ENCODE measurements around the gene COL5A1.

The COL5A1 gene

DNA sequence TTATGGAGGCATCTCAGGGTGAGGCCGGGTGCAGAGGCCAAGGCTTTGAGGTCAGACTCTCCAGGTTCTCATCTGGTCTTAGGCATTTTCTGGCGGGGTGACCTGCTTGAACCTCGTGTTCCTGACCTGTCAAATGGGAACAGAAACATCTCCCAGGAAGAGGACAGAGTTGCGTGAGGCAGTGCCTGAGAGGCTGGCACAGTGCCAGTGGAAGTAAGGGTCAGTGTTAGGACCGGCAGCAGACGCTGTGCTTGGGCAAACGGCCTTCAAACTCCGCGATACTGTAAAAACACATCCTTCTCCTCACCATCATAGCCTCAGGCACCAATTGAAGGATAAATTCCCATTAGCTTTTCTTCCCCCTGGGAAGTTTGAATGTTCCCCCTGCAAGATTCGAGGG, 183.4 kb downstream of the COL5A1 start:
- no peak for DNase-seq

DNA sequence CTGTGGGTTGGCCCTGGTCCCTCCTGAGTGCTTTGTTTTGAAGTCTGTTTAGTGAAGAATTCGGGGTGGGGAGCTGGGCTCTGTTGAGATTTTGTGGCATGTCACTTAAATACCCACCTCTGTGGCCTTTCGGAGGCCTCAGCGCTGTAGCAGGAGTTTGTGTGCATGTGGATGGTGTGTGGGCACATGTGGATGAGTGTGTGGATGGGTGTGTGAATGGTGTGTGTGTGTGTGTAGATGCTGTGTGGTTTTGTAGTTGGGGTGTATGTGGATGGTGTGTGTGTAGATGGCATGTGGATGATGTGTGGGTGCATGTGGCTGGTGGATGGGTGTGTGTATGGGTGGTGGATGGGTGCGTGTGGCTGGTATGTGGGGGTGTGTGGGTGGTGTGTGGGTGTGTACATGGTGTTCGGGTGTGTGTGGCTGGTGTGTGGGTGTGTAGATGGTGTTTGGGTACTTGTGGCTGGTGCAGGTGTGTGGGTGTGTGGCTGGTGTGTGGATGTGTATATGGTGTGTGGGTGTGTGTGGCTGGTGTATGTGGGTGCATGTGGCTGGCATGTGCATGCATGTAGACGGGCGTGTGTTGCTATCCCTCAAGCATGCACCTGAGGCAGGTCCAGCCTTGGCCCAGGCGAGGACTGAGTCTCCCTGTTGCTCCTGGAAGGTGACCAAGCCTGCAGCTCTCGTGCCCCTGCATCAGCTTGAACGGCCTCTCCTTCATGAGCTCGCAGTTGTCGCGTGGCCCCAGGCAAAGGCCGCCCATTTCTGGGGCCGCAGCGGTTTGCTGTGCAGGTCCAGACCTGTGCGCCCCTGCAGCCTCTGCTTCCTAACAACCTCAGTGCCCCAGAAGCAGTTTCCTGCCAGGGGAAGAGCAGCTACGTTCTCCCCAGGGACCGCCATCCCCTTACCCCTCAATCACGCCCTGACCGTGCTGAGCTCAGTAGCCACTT, 185.0 kb downstream of the COL5A1 start:
- DNase-seq: no peak

DNA sequence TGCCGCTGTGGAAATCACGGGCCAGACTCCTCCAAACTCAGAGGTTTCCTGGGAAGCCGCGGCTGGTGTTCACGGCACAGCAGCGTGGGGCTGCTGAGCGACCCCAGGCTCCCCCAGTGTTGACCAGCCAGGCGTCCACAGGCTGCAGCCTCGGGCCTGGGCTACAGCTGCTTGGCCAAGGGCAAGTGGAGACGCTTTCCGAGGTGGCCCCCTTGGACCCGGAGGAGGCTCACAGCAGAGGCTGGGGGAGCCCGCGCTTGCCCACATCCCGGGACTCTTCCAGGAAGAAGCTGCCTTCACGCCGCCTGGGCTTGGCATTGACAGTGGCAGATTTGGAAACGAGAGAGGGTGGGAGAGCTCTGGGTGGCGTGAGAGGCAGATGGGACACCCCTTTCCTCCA, 186.0 kb downstream of the COL5A1 start:
- DNase-seq: no peak

DNA sequence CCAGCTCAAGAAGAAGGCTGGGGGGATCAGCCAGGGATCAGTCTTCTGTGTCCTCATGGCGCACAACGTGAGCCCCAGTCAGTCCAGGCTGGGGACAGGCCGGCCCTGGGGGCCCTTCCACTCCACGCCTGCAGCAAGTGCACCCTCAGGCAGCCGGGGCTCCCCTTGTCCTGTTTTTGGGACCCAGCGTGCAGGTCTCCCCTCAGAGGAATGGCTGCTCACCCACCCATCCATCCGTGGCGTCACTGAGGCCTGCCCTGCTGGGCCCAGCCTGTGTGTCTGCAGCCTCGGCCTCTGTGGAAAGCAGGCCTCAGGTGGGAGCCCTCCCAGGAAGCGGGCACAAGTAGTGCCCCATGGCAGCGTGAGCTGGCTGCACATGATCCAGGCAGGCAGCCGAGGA, 186.4 kb downstream of the COL5A1 start:
- DNase-seq: no peak

DNA sequence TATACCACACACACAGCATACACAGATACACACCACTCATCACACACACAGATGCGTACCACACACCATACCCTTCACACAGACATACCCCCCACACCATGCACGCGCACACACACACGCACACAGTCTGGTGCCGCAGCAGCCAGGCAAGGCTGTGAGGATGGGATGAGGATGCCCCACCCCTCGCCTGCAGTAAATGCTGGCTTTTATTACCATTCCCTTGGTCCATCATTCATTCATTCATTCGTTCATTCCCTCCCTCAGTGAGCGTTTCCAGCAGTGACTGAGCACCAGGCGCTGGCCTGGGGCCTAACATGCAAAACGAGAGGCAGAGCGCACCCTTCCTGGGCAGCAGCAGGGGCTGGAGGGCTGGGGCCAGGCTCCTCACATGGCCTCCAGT, 187.3 kb downstream of the COL5A1 start:
- no peak for DNase-seq

DNA sequence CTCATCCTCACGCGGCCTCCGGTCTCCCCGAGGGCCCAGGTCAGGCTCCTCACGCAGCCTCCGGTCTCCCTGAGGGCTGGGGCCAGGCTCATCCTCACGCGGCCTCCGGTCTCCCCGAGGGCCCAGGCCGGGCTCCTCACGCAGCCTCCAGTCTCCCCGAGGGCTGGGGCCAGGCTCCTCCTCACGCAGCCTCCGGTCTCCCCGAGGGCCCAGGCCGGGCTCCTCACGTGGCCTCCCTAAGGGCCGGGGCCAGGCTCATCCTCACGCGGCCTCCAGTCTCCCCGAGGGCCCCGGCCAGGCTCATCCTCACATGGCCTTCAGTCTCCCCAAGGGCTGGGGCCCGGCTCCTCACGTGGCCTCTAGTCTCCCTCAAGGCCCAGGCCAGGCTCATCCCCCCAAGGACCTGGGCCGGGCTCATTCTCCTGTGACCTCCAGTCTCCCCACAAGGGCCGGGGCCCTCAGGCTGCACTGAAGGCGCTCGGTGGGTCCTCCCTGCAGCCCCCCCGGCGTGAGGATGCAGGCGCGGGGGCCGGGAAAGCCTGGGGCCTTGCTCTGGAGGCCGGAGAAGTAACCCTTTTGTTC, 187.8 kb downstream of the COL5A1 start:
- DNase-seq: no peak

DNA sequence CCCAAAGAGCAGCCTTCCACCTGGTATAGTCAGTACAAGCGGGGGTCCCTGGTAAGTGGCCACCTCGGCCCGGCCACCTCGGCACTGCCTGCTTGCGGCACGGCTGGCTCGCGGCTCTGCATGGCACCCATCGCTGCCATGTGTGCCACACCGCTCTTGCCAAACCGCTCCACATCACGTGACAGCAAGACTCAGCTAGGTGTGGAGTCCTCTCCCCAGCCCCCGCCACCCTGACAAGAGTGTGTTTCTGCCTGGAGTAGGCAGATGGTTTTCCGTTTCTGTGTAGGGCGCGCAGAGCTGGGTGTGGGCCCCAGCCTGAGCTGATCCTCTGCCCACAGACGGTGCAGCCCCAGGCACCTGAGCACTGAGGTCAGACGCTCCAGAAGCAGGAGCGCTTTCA, 188.5 kb downstream of the COL5A1 start:
- no peak for DNase-seq

DNA sequence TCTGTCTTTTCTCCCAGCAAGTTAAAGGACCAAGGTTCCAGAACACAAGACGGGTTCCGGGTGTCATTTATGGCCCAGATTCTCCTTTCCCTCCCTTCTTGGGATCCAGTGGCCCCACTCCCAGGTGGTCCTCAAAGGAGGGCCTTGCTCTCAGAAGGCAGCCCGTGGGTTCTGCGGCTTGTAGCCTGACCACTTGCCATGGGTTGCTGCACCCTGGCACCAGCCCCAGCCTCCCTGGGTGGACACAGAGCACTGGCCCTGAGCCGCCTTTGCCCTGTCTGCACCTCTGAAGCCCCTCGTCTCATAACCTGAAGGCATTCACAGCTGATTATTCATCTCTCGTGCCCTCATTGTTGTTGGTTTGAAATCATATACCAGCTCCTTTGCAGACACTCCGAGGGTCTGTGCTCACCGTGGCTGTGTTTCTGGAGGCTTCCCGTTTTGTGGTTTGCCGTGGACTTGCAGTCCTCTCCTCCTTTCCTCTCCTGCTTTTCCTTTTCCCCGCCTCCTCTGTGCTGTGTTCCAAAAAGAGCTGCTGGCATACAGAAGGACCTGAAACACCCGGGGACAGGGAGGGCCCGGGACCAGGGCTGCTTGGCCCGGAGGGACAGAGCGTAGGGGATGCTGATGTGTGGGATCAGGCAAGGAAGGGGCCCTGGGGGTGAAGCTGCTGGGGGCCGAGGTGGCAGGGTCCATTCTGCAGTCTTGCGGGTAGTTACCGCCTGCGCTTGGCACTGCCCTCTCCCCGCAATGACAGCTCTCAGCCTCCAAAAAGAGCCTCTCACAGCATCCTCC, 189.5 kb downstream of the COL5A1 start:
- DNase-seq: no peak

DNA sequence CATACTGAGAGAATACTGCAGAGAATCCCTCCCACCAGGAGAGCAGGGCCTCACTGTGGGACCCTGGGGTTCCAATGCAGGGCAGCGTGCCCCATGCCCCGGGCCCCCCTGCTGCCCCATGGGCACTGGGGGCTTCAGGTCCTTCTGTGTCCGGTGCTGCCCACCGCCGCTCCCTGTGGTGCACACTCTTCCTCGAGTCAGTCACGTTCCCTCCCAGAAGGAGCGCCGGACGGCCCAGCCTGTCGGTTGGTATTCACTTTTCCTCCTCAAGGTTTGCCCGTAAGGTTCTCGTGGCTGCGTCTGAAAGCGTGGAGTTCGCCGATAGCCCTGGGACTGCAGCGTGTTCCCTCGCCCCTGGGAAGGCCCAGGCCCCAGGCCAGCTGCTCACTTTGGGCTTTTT, 190.9 kb downstream of the COL5A1 start:
- no peak for DNase-seq

DNA sequence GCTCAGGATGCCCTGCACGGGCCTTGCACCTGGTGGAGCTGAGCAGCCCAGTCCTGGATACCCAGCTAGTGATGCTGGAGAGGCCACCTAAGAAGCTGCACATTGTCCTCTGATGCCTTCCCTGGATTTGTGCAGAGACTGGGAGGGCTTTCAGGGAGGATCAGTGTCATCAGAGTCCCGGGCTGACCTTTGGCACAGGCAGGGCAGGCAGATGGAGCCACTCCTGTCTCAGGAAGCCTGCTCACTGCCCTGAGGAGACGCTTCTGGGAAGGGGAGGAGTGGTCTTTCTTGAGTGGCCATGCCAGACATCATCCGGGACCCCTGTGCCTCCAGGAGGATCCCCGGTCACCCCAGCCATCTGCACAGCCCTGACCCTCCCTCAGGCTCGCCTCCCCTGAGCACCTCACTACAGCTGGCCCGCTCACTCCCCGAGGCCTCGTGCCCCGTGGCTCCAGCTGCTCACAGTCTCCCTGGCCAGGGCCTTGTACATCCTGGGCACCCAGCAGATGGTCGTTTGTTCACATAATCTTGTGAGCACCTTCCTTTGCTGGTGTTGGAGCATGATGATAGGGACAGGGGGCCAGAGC, 191.8 kb downstream of the COL5A1 start:
- DNase-seq: no peak

DNA sequence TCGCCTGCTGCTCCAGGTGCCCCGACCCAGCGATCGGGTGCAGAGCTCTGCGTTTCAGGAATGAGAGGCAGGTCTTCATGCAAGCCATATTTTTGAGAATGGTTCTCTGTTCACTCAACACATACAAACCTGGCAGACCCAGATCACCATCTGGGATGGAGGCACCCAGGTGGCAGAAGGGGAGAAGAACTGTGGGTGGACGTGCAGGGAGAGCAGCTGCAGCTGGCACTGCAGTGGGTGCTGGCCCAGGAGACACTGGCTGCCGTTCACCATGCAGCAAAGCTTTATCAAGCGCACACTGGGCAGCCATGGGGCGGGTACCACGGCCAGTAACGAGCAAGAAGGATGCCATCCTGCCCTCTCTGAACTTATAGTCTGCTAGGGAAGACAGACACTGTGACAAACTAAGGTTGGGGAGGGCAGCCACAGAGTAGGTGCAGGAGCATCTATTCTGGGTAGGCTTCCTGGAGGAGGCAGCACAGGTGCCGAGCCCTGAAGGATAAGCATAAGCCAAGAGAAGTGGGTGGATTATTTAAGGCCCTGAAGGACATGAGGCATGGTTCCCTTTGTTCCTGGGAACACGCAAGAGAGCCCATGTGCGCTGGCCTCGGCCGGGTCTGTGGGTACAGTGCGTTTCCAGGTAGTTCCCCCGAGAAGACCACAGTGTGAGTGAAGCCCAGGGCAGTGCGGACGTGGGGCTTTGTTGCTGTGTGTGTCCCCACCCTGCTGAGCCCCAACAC, 192.8 kb downstream of the COL5A1 start:
- no peak for DNase-seq

DNA sequence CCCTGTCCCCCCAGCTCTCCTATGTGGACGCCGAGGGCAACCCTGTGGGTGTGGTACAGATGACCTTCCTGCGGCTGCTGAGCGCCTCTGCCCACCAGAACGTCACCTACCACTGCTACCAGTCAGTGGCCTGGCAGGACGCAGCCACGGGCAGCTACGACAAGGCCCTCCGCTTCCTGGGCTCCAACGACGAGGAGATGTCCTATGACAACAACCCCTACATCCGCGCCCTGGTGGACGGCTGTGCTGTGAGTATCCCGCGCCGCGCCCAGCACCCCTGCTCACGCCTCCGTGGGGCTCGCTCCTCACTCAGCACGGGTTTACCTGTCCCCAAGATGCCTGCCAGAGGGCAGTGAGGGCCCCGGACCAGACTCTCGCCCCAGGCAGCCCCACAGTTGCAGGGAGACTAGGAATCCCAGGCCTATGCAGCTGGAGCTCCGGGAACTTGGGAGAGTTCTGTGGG, 193.4 kb downstream of the COL5A1 start:
- DNase-seq: no peak

DNA sequence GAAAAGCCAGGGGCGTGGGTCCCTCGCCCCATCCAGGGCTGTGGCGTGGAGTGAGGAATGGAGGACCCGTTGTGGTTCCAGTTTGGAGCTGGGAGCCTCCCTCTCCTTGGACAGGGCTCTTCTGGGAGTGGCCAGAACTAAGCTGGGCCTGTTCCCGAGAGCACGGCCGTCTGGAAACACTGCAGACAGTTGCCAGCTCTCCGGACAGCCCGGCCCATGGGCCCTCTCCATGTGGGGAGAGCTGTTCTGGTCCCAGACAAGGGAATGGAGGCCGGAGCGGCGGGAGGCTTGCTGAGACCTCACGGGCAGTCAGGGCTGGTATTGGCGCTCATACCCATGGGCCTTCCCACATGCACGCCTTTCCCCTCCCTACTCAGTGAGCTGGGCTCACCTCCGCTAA, 193.8 kb downstream of the COL5A1 start:
- DNase-seq: no peak

DNA sequence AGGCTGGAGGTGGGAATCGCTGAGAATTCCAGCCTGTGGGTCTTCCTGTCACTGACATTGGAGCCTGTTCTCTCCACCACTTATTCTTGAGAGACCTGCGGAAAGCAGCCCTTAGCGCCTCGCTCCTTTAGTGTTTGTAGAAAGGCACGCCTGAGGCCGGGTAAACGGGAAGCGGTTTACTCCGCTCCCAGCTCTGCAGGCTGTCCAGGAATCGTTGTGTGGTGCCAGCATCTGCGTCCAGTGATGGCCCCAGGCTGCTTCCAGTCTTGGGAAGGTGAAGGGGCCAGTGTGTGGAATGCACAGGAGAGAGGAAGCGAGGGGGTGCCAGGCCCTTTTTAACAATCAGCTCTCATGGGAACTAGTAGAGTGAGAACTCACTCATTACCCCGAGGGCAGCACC, 194.4 kb downstream of the COL5A1 start:
- DNase-seq: no peak

DNA sequence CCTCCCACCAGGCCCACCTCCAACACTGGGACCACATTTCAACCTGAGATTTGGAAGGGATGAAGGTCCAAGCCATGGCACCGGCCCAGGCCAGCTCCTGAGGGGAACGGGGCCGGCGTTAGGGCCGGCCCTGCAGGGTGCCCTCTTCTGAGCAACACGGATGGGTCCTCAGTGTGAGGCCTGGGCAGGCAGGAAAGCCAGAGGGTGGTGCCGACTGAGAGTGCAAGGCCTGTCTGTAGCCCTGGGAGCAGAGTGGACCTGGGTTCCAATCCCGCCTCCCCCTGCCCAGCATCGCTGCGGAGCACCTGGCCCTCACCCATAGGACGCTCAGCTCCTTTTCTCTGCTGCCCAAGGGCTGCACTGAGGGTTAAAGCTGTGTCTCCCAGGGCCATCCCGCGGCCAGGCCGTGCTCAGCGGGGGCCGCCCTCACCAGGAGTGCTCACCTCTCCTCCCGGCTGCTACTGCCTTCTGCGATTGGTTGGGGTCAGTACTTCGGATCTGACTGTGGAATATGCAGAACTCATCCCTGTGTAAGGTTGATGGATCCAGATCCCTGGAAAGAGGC, 194.9 kb downstream of the COL5A1 start:
- DNase-seq: no peak

DNA sequence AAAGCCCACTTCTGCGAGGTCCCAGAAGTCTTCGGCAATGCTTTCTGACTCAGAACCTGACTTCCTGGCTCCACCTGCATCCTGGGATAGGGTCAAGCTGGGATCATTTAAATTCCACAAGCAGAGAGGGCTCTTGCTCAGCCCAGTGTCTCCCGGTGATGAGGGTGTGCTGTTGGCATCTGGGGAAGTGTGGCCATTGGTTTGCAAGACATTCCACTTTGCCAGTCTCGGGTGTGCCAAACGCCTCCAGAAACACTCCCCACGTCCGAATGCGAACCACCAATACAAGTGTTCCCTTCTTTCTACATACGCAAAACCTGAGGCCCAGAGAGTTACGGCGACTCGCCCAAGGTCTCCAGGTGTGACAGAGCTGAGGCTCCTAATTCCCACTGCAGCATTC, 195.9 kb downstream of the COL5A1 start:
- DNase-seq: no peak

DNA sequence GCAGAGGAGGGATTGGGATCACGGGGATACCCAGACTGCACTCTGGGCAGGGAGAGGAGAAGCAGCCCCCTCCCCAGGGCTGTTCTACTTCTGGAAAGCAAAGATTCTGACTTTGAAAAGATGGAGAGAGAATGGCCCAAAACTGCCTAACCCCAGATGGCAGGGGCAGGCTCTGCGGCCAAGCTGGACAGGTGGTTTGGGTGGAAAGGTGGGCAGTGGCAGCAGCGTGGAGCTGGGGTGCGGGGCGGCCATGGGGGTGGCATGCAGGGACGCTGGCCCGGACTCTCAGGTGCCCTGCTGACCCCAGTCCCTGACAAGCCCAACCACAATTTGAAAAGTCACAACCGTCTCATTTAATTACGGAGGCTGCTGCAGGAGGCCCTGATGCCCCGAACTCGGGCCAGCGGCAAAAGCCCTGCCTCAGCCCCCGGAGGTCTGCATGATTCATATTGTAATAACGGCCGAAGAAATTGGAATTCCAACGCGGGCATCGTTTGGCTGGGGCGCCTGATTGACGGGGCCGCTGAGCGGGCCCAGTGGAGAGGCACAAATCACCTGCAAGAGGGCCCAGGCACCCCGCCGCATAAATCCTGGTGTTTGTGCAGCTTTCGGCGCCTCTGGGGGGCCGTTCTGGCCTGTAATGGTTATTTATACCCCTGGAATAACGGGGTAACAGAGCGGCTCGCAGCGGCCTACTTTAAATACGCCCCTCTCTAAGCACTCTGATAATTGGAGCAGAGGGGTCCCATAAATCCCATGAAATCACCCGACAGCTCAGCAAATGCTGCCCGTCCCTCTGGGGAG, 197.2 kb downstream of the COL5A1 start:
- DNase-seq: no peak

DNA sequence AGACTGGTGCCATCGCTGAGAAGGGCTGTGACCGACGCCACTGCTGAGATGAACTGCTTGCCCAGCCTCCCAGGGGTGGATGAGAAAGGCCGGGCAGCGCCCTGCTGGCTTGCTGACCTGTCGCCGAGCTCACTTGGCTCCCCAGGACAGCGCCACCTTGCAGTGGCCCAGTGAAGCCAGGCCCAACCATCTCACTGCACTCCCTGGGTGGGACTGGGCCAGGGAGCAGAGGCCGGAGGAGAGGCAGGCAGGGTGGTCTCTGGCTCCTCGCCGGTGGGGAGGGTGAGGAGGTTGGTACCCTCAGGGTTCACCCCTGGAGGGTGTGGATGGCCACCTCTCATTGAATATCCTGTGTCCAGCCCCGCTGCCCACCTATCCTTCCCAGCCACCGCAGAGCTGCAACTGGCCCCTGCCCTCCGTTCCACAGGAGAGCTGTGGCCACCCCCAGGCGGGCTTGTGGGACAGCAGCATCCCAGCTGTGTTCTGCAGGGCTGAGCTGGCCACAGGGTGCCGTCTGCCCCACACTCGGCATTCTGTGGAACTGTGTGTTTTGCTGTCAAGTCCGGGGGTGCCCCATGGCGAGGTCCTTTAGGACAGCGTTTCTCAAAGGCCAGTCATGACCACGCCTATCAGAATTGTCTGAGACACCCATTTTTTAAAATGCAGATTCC, 198.0 kb downstream of the COL5A1 start:
- no peak for DNase-seq

DNA sequence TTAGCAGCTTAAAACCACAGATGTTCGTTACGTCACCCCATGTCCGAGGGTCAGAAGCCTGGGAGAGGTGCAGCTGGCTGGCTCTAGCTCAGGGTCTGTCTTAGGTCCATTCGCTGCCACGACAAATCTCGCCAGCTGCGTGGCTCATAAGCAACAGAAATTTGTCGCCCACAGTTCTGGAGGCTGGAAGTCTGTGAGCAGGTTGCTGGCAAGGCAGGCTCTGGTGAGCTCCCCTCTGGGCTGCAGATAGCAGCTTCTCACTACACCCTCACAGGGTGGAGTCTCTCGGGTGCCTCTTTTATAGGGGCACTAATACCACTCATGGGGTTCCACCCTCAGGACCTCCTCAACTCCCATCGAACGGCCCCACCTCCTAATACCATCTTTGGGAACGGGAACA, 198.9 kb downstream of the COL5A1 start:
- DNase-seq: no peak

DNA sequence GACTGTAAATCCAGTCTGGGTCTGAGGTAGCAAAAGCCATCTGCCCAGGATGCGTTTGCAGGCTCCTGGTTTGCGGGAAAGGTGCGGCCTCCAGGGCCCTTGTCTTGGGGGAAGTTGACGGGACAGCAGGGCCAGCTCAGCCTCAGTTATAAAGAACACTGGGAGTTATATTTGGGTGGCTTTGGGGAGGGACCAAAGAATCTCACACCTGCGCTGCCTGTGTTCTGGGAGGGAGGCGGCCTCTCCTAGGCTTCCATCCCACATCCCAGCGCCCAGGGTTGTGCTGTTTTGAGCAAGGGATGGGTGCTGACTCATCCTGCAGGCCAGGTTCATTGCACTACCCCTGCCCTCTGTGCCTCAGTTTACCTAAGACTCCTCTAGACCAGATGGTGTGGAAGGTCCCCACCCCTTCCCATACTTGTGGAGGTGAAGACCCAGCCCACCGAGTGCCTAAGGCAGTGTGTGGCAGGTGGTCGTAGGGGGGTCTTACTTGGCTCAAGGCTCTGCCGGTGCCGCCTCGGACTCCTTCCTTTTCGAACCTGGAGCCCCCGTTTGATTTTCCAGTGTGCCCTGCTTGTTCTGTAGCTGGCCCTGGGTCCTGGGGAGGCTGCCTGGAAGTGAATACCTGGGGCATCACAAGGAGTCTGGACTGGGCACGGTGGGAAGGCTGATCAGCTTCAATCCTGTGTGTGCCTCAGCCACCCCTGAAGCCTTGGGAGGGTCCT, 199.7 kb downstream of the COL5A1 start:
- no peak for DNase-seq

Data from NCI-H510A treated with DMSO at 0.1 percent for 48 hours (cell line).